Suprapubic skin (tissue), 4 donors: ENCODE data around the gene FBXL20. TPM values are rescaled to one million over a fixed set of nuclear protein-coding genes. Genes with fewer than 3 reads are reported as not detected.

Experiments
- DNase-seq, 2 donors: peaks; one replicate each; pipeline ENCODE4 v3.0.0-alpha.2; 2019; ENCODE audit warnings: low spot score in 2 of 2
- H3K27ac ChIP-seq: fragments of 200-600 bp; sonication (generic); one replicate; pipeline ENCODE4 v1.5.1; 2019
- H3K27me3 ChIP-seq: fragments of 200-600 bp; sonication (generic); one replicate; pipeline ENCODE4 v1.5.1; 2019
- H3K36me3 ChIP-seq: fragments of 200-600 bp; sonication (generic); one replicate; pipeline ENCODE4 v1.5.1; 2019
- H3K4me1 ChIP-seq: fragments of 200-600 bp; sonication (generic); one replicate; pipeline ENCODE4 v1.5.1; 2019
- H3K4me3 ChIP-seq: fragments of 200-600 bp; sonication (generic); one replicate; pipeline ENCODE4 v1.5.1; 2019; ENCODE audit warnings: mild to moderate bottlenecking
- H3K9me3 ChIP-seq: fragments of 200-600 bp; sonication (generic); one replicate; pipeline ENCODE4 v1.5.1; 2019
- EP300 ChIP-seq: sonication (generic); formaldehyde crosslinking; IDR thresholded peaks from one replicate; pipeline ENCODE4 v1.6.1; 2017; ENCODE audit warnings: antibody characterized with exemption
- POLR2A ChIP-seq, 2 donors: fragments of 450-650 bp; IDR thresholded peaks; one replicate each; pipeline ENCODE4 v1.6.1; 2017; ENCODE audit warnings: antibody characterized with exemption in 2 of 2, mild to moderate bottlenecking in 2 of 2, moderate library complexity in 2 of 2
- POLR2AphosphoS5 ChIP-seq, 3 donors: sonication (generic); formaldehyde crosslinking; IDR thresholded peaks; one replicate each; pipeline ENCODE4 v1.6.1; 2017; ENCODE audit warnings: antibody characterized with exemption in 3 of 3
- WGBS: methylation state at CpG from one replicate; pipeline ENCODE4 v1.1.5; 2018; 5-methylcytosine and 5-hydroxymethylcytosine counted together
- total RNA-seq, 4 donors: library from RNA; depleted of rRNA; stranded (reverse); fragments of >200 nt; gene quantifications; one replicate each; pipeline ENCODE4 v1.1.0, GENCODE V29; 2016
- TF ChIP-seq, protein P1 (sequence below), 2 donors: fragments of 200-600 bp in 1 of 2; fragments of 450-650 bp in 1 of 2; sonication (generic) in 1 of 2; IDR thresholded peaks; one replicate each; pipeline ENCODE4 v1.5.1; 2016 to 2019; ENCODE audit warnings: antibody characterized with exemption in 2 of 2, mild to moderate bottlenecking in 1 of 2, moderate library complexity in 1 of 2

FBXL20 gene, protein sequence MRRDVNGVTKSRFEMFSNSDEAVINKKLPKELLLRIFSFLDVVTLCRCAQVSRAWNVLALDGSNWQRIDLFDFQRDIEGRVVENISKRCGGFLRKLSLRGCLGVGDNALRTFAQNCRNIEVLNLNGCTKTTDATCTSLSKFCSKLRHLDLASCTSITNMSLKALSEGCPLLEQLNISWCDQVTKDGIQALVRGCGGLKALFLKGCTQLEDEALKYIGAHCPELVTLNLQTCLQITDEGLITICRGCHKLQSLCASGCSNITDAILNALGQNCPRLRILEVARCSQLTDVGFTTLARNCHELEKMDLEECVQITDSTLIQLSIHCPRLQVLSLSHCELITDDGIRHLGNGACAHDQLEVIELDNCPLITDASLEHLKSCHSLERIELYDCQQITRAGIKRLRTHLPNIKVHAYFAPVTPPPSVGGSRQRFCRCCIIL
- total RNA-seq = 10 to 100 TPM; 21.0 to 40.7 (median 26.4) TPM

GRCh38 chr17:39401412-39402243 lies at the start of gene FBXL20:
Gene FBXL20 (minus strand): TSS chr17:39401626. CDS start chr17:39401402, 224 bp downstream.
- no peaks in the 10 kb centered on the region for H3K27me3 ChIP-seq
- H3K27ac ChIP-seq = peak within 1 kb of the TSS; percentile 95
- peaks cover 9% of the 10 kb centered on the region for H3K36me3 ChIP-seq
- H3K4me3 ChIP-seq = peak within 1 kb of the TSS; percentile 93
- H3K4me1 ChIP-seq = peaks cover 27% of the 10 kb centered on the region
- H3K9me3 ChIP-seq = no peaks in the 10 kb centered on the region
- peak; percentile 94 for DNase-seq
- TF ChIP-seq POLR2A (IDR thresholded peaks at IDR 0.05) (peak in 1 of 2 donors; percentile 63), POLR2AphosphoS5 (IDR thresholded peaks at IDR 0.05) (peak in 1 of 3 donors; percentile 31), EP300 (no peak)
- TF ChIP-seq, protein P1, sequence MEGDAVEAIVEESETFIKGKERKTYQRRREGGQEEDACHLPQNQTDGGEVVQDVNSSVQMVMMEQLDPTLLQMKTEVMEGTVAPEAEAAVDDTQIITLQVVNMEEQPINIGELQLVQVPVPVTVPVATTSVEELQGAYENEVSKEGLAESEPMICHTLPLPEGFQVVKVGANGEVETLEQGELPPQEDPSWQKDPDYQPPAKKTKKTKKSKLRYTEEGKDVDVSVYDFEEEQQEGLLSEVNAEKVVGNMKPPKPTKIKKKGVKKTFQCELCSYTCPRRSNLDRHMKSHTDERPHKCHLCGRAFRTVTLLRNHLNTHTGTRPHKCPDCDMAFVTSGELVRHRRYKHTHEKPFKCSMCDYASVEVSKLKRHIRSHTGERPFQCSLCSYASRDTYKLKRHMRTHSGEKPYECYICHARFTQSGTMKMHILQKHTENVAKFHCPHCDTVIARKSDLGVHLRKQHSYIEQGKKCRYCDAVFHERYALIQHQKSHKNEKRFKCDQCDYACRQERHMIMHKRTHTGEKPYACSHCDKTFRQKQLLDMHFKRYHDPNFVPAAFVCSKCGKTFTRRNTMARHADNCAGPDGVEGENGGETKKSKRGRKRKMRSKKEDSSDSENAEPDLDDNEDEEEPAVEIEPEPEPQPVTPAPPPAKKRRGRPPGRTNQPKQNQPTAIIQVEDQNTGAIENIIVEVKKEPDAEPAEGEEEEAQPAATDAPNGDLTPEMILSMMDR (IDR thresholded peaks at IDR 0.05) = no peak
- 1% methylated on average over 11 of the region's 86 CpGs for WGBS

- H3K9me3 ChIP-seq = no peaks in the 10 kb centered on the region
- WGBS = under 1% methylated on average over 37 of the region's 37 CpGs
- TF ChIP-seq, protein P1 (IDR thresholded peaks at IDR 0.05) = no peak
- TF ChIP-seq POLR2A (IDR thresholded peaks at IDR 0.05) (peak in 1 of 2 donors; percentile 47), POLR2AphosphoS5 (IDR thresholded peaks at IDR 0.05) (peak in 2 of 3 donors; percentile 36 to 72), EP300 (no peak)
- H3K36me3 ChIP-seq = peaks cover 14% of the 10 kb centered on the region
- peak within 1 kb of the TSS; percentile 91 for H3K27ac ChIP-seq
- peaks cover 20% of the 10 kb centered on the region for H3K4me1 ChIP-seq
- peak; percentile 94 to 95 for DNase-seq
- peak within 1 kb of the TSS; percentile 86 for H3K4me3 ChIP-seq
- H3K27me3 ChIP-seq = no peaks in the 10 kb centered on the region
These were observed 49.6 kb upstream of the FBXL20 start, which contains the start of gene MED1 for GRCh38 chr17:39450847-39451581. Gene MED1 (minus strand): TSS chr17:39451263. CDS start chr17:39451062, 201 bp downstream.

DNA sequence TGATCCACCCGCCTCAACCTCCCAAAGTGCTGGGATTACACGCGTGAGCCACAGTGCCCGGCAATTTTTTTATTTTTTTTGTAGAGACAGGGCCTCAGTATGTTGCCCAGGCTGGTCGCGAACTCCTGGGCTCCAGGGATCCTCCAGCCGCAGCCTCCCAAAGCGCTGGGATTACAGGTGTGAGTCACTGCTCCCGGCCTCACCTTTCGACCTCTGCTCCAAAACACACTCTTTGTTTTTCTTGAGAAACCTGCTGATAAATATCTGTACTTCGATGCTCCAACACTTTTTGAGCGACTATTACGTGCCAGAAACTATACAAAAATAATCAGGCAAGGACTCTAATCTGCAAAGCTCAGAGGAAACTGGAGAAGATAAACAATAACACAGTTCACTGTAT lies 48.6 kb upstream of the FBXL20 start:
- Histone ChIP-seq H3K9me3 (no peaks in the 10 kb centered on the region), H3K4me1 (peaks cover 20% of the 10 kb centered on the region), H3K4me3 (peak overlapping the region; percentile 86), H3K27me3 (no peaks in the 10 kb centered on the region), H3K36me3 (peaks cover 23% of the 10 kb centered on the region), H3K27ac (no peak overlapping the region)
- WGBS = 88% methylated on average over 13 of the region's 13 CpGs
- TF ChIP-seq POLR2AphosphoS5 (IDR thresholded peaks at IDR 0.05) (no peak), POLR2A (IDR thresholded peaks at IDR 0.05) (no peak), EP300 (no peak)
- TF ChIP-seq, protein P1 (IDR thresholded peaks at IDR 0.05) = no peak
- peak in 1 of 2 donors; percentile 57 for DNase-seq

DNA sequence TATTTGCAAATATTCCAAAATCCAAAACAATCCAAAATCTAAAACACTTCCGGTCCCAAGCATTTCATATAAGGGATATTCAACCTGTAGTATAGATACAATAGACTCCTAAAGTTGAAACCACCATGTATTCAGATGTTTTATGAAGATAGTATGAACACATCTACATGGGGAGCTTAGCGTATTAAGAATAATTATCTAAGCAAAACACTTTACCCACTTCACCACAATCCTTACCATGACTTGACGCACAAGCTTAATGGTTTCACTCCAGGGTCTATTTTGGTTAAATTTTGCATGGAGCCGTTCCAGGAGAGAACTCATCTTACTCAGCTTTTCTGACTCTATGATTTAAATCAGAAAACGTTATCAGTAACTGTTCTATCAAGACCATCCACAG lies 46.1 kb upstream of the FBXL20 start:
- no peaks in the 10 kb centered on the region for H3K9me3 ChIP-seq
- no peaks in the 10 kb centered on the region for H3K27me3 ChIP-seq
- 88% methylated on average over 5 of the region's 5 CpGs for WGBS
- no peak overlapping the region for H3K4me3 ChIP-seq
- H3K27ac ChIP-seq = no peak overlapping the region
- no peak for DNase-seq
- H3K36me3 ChIP-seq = peaks cover 46% of the 10 kb centered on the region
- TF ChIP-seq EP300 (no peak), POLR2A (IDR thresholded peaks at IDR 0.05) (no peak), POLR2AphosphoS5 (IDR thresholded peaks at IDR 0.05) (no peak)
- TF ChIP-seq, protein P1 (IDR thresholded peaks at IDR 0.05) = no peak
- H3K4me1 ChIP-seq = peaks cover 20% of the 10 kb centered on the region
